Measurements from ENCODE around the gene APBA2.

Gene APBA2

DNA sequence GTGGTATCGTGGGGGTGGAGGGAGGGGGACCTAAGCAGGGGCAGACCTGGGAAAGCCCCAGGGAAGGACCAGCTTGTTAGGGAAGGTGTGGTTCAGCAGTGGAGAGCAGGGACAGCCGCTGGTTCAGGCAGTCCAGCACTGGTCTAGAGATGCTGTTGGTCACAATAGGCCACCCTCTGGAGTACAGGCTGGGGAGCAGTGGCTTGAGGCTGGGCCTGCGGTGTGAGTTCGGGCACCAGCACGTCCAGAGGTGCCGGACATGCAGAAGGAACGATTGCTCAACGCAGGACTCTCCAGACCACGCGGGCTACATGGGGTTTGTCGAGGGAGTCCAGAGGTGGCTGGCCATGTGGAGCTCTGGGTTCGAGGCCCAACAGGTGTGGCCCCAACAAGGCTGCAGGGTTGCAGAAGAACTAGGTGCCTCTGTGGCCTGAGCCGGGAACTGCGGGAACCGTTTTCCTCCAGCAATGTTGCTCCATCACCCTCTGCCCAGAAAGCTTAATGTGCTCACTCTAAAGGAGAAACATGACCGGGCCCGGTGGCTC lies 143.9 kb downstream of the APBA2 start:
- Histone ChIP-seq H3K4me3 (ENCODE audit: low read depth, low read length) (no peak overlapping the region), H3K27me3 (no peaks in the 10 kb centered on the region), H3K4me1 (no peaks in the 10 kb centered on the region; the same call in 1 of the 2 replicates), H3K36me3 (no peaks in the 10 kb centered on the region), H3K9me3 (no peaks in the 10 kb centered on the region; the same call in 1 of the 2 replicates)
- DNase-seq = no peak
- TF ChIP-seq, protein P1, sequence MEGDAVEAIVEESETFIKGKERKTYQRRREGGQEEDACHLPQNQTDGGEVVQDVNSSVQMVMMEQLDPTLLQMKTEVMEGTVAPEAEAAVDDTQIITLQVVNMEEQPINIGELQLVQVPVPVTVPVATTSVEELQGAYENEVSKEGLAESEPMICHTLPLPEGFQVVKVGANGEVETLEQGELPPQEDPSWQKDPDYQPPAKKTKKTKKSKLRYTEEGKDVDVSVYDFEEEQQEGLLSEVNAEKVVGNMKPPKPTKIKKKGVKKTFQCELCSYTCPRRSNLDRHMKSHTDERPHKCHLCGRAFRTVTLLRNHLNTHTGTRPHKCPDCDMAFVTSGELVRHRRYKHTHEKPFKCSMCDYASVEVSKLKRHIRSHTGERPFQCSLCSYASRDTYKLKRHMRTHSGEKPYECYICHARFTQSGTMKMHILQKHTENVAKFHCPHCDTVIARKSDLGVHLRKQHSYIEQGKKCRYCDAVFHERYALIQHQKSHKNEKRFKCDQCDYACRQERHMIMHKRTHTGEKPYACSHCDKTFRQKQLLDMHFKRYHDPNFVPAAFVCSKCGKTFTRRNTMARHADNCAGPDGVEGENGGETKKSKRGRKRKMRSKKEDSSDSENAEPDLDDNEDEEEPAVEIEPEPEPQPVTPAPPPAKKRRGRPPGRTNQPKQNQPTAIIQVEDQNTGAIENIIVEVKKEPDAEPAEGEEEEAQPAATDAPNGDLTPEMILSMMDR (IDR thresholded peaks at IDR 0.05; ENCODE audit: low read depth, low read length) = no peak

DNA sequence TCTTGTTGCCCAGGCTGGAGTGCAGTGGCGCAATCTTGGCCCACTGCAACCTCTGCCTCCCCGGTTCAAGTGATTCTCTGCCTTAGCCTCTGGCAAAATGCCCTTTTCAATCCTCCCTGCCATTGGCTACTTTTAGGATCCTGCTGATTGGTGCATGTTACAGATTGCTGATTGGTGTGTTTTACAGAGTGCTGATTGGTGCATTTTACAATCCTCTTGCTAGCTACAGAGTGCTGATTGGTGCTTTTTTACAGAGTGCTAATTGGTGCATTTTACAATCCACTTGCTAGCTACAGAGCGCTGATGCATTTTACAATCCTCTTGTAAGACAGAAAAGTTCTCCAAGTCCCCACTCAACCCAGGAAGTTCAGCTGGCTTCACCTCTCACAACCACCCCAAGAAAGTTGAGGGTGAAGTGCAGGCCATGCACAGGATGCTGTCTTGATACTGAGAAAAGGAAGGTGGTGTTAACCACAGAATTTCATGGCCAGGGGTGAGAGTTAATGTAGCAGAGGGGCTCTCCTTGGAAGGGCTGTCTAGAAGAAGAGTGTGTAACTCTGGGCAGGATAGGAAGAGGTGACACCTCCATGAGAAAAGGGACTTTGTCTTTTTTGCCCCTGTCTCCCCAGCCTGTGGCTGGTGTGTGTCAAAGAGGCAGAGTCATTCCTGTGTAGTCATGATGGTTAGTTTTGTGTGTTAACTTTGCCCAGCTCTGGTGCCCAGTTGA lies 145.9 kb downstream of the APBA2 start:
- TF ChIP-seq, protein P1 (IDR thresholded peaks at IDR 0.05; ENCODE audit: low read depth, low read length) = no peak
- DNase-seq = no peak
- Histone ChIP-seq H3K4me1 (no peaks in the 10 kb centered on the region), H3K27me3 (no peaks in the 10 kb centered on the region), H3K4me3 (ENCODE audit: low read depth, low read length) (no peak overlapping the region), H3K9me3 (no peaks in the 10 kb centered on the region; the same call in 1 of the 2 replicates), H3K36me3 (no peaks in the 10 kb centered on the region)

DNA sequence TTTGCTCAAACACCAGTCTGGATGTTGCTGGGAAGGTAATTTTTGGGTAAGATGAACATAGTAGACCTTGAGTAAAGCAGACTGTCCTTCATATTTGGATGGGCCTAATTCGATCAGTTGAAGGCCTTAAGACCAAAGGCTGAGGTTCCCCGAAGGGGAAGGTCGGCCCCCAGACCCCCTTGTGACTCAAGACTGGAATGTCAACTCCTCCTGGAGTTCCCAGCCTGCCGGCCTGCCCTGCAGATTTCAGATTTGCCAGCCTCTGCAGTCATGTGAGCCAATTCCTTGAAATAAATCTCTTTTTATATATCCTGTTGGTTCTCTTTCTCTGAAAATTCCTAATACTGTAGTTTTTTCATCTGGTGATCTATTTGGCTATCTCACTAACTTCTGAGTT lies 146.5 kb downstream of the APBA2 start:
- TF ChIP-seq, protein P1 (IDR thresholded peaks at IDR 0.05; ENCODE audit: low read depth, low read length) = no peak

DNA sequence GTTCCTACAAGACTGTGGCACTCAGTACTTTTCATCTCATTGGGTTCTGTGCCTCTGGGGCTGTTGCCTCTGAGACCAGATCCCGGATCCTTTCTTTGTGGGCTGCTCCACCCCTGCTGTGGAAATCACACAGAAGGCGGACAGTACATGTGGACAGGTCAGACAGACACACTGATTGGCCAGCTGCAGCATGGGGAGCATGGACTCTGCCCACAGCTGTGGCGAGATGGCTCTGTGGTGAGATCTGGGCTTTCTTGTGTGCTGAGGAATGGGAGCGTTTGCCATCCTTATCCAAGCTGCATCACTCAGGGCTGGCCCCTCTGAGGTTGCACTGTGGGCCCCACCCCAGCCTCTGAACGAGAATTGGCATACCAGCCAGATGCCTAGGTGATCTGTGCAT lies 147.0 kb downstream of the APBA2 start:
- DNase-seq = no peak
- no peaks in the 10 kb centered on the region for H3K36me3 ChIP-seq
- H3K4me1 ChIP-seq = no peaks in the 10 kb centered on the region
- TF ChIP-seq, protein P1 (IDR thresholded peaks at IDR 0.05; ENCODE audit: low read depth, low read length) = no peak
- H3K9me3 ChIP-seq = no peaks in the 10 kb centered on the region; the same call in 1 of the 2 replicates
- no peaks in the 10 kb centered on the region for H3K27me3 ChIP-seq
- H3K4me3 ChIP-seq (ENCODE audit: low read depth, low read length) = no peak overlapping the region

More for the DNA sequence above, 146.5 kb downstream of the APBA2 start:
- Histone ChIP-seq H3K36me3 (no peaks in the 10 kb centered on the region), H3K4me1 (no peaks in the 10 kb centered on the region), H3K27me3 (no peaks in the 10 kb centered on the region), H3K4me3 (ENCODE audit: low read depth, low read length) (no peak overlapping the region), H3K9me3 (no peaks in the 10 kb centered on the region; the same call in 1 of the 2 replicates)
- DNase-seq = no peak

DNA sequence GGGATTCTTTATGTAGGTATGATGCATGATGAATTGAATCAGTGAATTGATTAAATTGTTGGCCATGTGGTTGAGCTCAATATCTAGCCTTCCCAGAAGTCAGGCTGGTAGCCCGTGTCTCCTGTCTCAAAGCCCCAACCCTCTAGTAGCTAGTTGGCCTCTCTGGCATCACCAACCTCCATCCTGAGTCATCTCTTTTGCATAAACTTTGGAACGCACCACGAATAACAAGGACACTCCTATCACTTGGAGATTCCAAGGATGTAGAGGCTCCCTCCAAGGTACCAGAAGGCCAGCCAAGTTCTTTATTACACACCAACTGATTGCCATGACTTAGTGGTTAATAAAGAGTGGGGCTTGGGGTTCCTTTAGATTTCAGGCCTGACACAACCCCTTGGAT lies 148.4 kb downstream of the APBA2 start:
- Histone ChIP-seq H3K27me3 (no peaks in the 10 kb centered on the region), H3K4me3 (ENCODE audit: low read depth, low read length) (no peak overlapping the region), H3K4me1 (no peaks in the 10 kb centered on the region), H3K36me3 (no peaks in the 10 kb centered on the region), H3K9me3 (no peaks in the 10 kb centered on the region; the same call in 1 of the 2 replicates)
- DNase-seq = no peak
- TF ChIP-seq, protein P1 (IDR thresholded peaks at IDR 0.05; ENCODE audit: low read depth, low read length) = no peak

Data from BE2C (cell line).